AG10803 (cell line): Measurements from ENCODE around the gene BAX.

ENCODE experiments used
- DNase-seq: peaks from one replicate; pipeline ENCODE4 v3.0.0; 2010; ENCODE audit warnings: low read depth
- H3K4me3 ChIP-seq: 2 replicates; pipeline ENCODE4 v1.5.1; 2011; ENCODE audit warnings: mild to moderate bottlenecking, low read length, control low read depth
- TF ChIP-seq, protein P1 (sequence below): conservative IDR thresholded peaks from 2 replicates; pipeline ENCODE4 v1.5.1; 2011; ENCODE audit warnings: mild to moderate bottlenecking, low read length, control low read depth, inconsistent platforms

BAX gene

GRCh38 chr19:48967346-48968178 is 12.9 kb downstream of the BAX start:
- TF ChIP-seq, protein P1, sequence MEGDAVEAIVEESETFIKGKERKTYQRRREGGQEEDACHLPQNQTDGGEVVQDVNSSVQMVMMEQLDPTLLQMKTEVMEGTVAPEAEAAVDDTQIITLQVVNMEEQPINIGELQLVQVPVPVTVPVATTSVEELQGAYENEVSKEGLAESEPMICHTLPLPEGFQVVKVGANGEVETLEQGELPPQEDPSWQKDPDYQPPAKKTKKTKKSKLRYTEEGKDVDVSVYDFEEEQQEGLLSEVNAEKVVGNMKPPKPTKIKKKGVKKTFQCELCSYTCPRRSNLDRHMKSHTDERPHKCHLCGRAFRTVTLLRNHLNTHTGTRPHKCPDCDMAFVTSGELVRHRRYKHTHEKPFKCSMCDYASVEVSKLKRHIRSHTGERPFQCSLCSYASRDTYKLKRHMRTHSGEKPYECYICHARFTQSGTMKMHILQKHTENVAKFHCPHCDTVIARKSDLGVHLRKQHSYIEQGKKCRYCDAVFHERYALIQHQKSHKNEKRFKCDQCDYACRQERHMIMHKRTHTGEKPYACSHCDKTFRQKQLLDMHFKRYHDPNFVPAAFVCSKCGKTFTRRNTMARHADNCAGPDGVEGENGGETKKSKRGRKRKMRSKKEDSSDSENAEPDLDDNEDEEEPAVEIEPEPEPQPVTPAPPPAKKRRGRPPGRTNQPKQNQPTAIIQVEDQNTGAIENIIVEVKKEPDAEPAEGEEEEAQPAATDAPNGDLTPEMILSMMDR: no peak
- DNase-seq: peak; percentile 71
- peak overlapping the region; percentile 100 for H3K4me3 ChIP-seq

GRCh38 chr19:48968179-48968661 is 13.5 kb downstream of the BAX start:
- TF ChIP-seq, protein P1: no peak
- DNase-seq: peak; percentile 61
- no peak overlapping the region for H3K4me3 ChIP-seq

- DNase-seq: no peak
- TF ChIP-seq, protein P1: no peak
- H3K4me3 ChIP-seq: no peak overlapping the region
These were observed 14.1 kb downstream of the BAX start for GRCh38 chr19:48968813-48969218.

DNA sequence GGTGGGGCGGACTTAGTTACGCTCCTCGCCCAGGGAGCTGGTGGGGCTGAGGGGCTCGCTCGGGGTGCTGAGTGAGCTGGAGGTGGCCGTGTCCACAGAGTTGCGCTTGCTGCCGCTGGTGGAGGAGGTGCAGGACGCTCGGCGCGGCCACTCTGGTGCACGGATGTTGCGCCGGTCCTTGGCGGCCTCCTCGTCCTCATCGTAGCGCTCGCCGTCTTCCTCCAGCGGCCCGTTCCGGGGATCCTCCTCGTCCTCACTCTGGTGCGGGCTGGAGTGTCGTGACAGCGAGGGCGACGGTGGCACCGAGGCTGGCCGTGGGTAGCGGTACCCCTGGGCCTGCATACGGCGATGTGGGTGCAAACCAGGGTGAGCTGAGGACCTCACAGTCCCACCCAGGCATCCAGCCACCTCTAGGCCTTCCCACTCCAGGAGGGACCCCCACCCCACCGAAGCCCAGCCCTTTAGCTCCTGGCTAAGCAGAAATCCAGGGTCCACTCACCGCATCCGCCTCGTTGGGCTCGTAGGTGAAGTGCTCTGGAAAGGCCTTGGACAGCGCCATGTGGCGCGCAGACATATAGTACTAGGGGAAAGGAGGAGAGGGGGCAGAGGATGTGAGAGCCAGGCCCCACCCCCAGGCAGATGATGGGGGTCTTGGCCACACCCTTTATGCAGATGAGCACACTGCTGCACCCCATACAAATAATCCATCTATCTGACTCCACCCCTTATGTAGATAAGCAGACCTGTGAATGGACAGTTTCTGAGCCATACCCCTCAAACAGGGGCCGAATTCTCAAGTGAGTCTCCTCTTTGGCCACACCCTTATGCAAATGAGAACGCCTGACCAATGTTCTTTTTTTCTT is 14.8 kb downstream of the BAX start:
- DNase-seq: no peak
- TF ChIP-seq, protein P1: no peak
- no peak overlapping the region for H3K4me3 ChIP-seq

GRCh38 chr19:48970139-48970766 is 15.6 kb downstream of the BAX start:
- no peak overlapping the region for H3K4me3 ChIP-seq
- TF ChIP-seq, protein P1: no peak

GRCh38 chr19:48970923-48971395 is 16.3 kb downstream of the BAX start:
- TF ChIP-seq, protein P1: peak; percentile 90
- DNase-seq: peak; percentile 66
- H3K4me3 ChIP-seq: no peak overlapping the region

More at GRCh38 chr19:48970139-48970766, 15.6 kb downstream of the BAX start:
- no peak for DNase-seq
